Hepatocyte (in vitro differentiated cells): ENCODE results near the gene ATG16L1. TPM values are rescaled to one million over a fixed set of nuclear protein-coding genes. Genes with fewer than 3 reads are reported as not detected.

Source experiments
- DNase-seq: peaks from one replicate; pipeline ENCODE4 v3.0.0-alpha.2; 2016; ENCODE audit warnings: low spot score
- H2AFZ ChIP-seq: fragments of 200-600 bp; sonication (generic); 2 replicates; pipeline ENCODE4 v1.6.0; 2016; ENCODE audit warnings: antibody characterized with exemption, mild to moderate bottlenecking
- H3K27ac ChIP-seq: fragments of 200-600 bp; sonication (generic); 2 replicates; pipeline ENCODE4 v1.5.1; 2016; ENCODE audit warnings: mild to moderate bottlenecking
- H3K27me3 ChIP-seq: fragments of 200-600 bp; sonication (generic); 2 replicates; pipeline ENCODE4 v1.6.1; 2016
- H3K36me3 ChIP-seq: fragments of 200-600 bp; sonication (generic); replicated peaks from 2 replicates; pipeline ENCODE4 v1.5.1; 2016; ENCODE audit warnings: low read depth; ENCODE audit not compliant: insufficient read depth
- H3K4me1 ChIP-seq: fragments of 200-600 bp; sonication (generic); 2 replicates; pipeline ENCODE4 v1.5.1; 2016; ENCODE audit warnings: mild to moderate bottlenecking, moderate library complexity; ENCODE audit not compliant: insufficient read depth
- H3K4me2 ChIP-seq: fragments of 200-600 bp; sonication (generic); 2 replicates; pipeline ENCODE4 v1.6.0; 2016
- H3K4me3 ChIP-seq: fragments of 200-600 bp; sonication (generic); 2 replicates; pipeline ENCODE4 v1.5.1; 2016; ENCODE audit warnings: mild to moderate bottlenecking
- H3K79me2 ChIP-seq: fragments of 200-600 bp; sonication (generic); 2 replicates; pipeline ENCODE4 v1.6.0; 2017; ENCODE audit warnings: mild to moderate bottlenecking
- H3K9me2 ChIP-seq: fragments of 200-600 bp; sonication (generic); replicated peaks from 2 replicates; pipeline ENCODE4 v1.6.0; 2017; ENCODE audit warnings: mild to moderate bottlenecking; ENCODE audit not compliant: insufficient read depth
- H3K9me3 ChIP-seq: fragments of 200-600 bp; sonication (generic); 2 replicates; pipeline ENCODE4 v1.5.1; 2016; ENCODE audit warnings: low read depth, mild to moderate bottlenecking
- H4K20me1 ChIP-seq: fragments of 200-600 bp; sonication (generic); 2 replicates; pipeline ENCODE4 v1.6.0; 2016; ENCODE audit warnings: mild to moderate bottlenecking; ENCODE audit not compliant: insufficient read depth, poor library complexity, severe bottlenecking
- CTCF ChIP-seq: fragments of 200-600 bp; sonication (generic); IDR thresholded peaks from 2 replicates; pipeline ENCODE4 v1.5.1; 2016; ENCODE audit warnings: antibody characterized with exemption, mild to moderate bottlenecking; ENCODE audit not compliant: poor library complexity
- EZH2 ChIP-seq: fragments of 200-600 bp; sonication (generic); IDR thresholded peaks from 2 replicates; pipeline ENCODE4 v1.6.1; 2016; ENCODE audit warnings: antibody characterized with exemption, mild to moderate bottlenecking, borderline replicate concordance
- EZH2phosphoT487 ChIP-seq: fragments of 200-600 bp; sonication (generic); IDR thresholded peaks from one replicate; pipeline ENCODE4 v1.6.1; 2018; ENCODE audit warnings: antibody characterized with exemption, mild to moderate bottlenecking, low read depth, moderate library complexity; ENCODE audit not compliant: unreplicated experiment, severe bottlenecking
- WGBS: methylation state at CpG from one replicate; pipeline ENCODE4 v1.1.6; 2016; ENCODE audit warnings: low lambda C conversion rate; ENCODE audit errors: missing lambda C conversion rate; 5-methylcytosine and 5-hydroxymethylcytosine counted together
- polyA plus RNA-seq: library from polyadenylated mRNA; unstranded; fragments of >200 nt; fragmentation: Nextera tagmentation; extraction: Ambion mirVana; gene quantifications from 2 replicates; pipeline ENCODE4 v1.2.1, GENCODE V29; 2016
- total RNA-seq: library from RNA; depleted of rRNA; stranded (reverse); fragments of >200 nt; gene quantifications from 2 replicates; pipeline ENCODE4 v1.2.3, GENCODE V29; 2014

The ATG16L1 gene
- total and polyA plus RNA-seq, 2 experiments from 2014 or later, result 15.7 to 28.2 TPM

GRCh38 chr2:233280114-233280693 is 28.7 kb downstream of the ATG16L1 start:
- TF ChIP-seq EZH2, result no peak
- TF ChIP-seq EZH2phosphoT487, result no peak
- TF ChIP-seq CTCF, result no peak
- Histone ChIP-seq H3K4me3 (no peak overlapping the region), H3K4me2 (no peak overlapping the region), H4K20me1 (no peaks in the 10 kb centered on the region), H3K36me3 (no peaks in the 10 kb centered on the region), H3K4me1 (no peaks in the 10 kb centered on the region), H3K27ac (no peak overlapping the region), H3K9me3 (no peaks in the 10 kb centered on the region), H2AFZ (no peak overlapping the region), H3K27me3 (no peaks in the 10 kb centered on the region), H3K79me2 (no peaks in the 10 kb centered on the region), H3K9me2 (no peaks in the 10 kb centered on the region)
- DNase-seq, result no peak
- WGBS, result 70% methylated on average over 4 of the region's 4 CpGs

GRCh38 chr2:233281553-233281952 is 30.1 kb downstream of the ATG16L1 start:
- Histone ChIP-seq H2AFZ (no peak overlapping the region), H3K4me1 (no peaks in the 10 kb centered on the region), H3K4me2 (no peak overlapping the region), H3K9me3 (no peaks in the 10 kb centered on the region), H3K4me3 (no peak overlapping the region), H3K9me2 (no peaks in the 10 kb centered on the region), H3K36me3 (no peaks in the 10 kb centered on the region), H3K27ac (no peak overlapping the region), H3K79me2 (no peaks in the 10 kb centered on the region), H3K27me3 (no peaks in the 10 kb centered on the region), H4K20me1 (no peaks in the 10 kb centered on the region)
- DNase-seq, result no peak
- WGBS, result 90% methylated on average over 4 of the region's 4 CpGs
- TF ChIP-seq EZH2 (no peak), CTCF (no peak), EZH2phosphoT487 (no peak)

GRCh38 chr2:233281992-233282603 is 30.6 kb downstream of the ATG16L1 start:
- H3K27me3 ChIP-seq, result no peaks in the 10 kb centered on the region
- no peaks in the 10 kb centered on the region for H3K9me3 ChIP-seq
- DNase-seq, result no peak
- 98% methylated on average over 6 of the region's 6 CpGs for WGBS
- H3K36me3 ChIP-seq, result no peaks in the 10 kb centered on the region
- no peak overlapping the region for H3K27ac ChIP-seq
- H3K4me3 ChIP-seq, result no peak overlapping the region
- H2AFZ ChIP-seq, result no peak overlapping the region
- H4K20me1 ChIP-seq, result no peaks in the 10 kb centered on the region
- no peak for TF ChIP-seq EZH2phosphoT487
- TF ChIP-seq EZH2, result no peak
- no peak for TF ChIP-seq CTCF
- no peak overlapping the region for H3K4me2 ChIP-seq
- no peaks in the 10 kb centered on the region for H3K9me2 ChIP-seq
- no peaks in the 10 kb centered on the region for H3K4me1 ChIP-seq
- no peaks in the 10 kb centered on the region for H3K79me2 ChIP-seq
